Measurements from ENCODE around the gene MANSC4. TPM values are rescaled to one million over a fixed set of nuclear protein-coding genes. Genes with fewer than 3 reads are reported as not detected.

Gene MANSC4
- total and polyA plus RNA-seq, 2 of the 13 experiments (the other 11 are each of a cell fraction or from before 2014, with no cell fraction given) = not detected

DNA sequence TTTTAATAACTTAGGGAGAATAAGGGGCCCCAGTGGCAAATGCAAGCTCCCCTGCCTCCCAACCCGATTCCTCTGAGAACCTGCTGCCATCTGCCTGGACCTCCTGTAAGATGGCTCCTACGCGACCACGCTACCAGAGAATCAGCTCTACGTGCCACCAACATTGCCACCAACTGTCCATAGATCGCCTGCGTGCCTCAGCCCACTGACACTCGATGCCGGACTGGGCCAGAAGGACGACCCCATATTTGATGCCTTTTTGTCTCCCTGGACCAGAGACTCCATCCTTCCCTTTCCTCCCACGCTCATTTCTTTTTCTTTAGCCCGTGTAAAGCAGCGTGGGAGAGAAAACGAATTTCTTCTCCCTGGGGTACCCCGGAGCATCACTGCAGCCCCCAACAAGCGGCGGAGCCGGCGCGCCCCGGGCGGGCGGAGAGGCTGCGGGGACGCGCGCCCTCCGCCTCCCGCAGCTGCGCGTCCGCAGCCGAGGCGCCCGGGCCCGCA lies 568 bp downstream of the MANSC4 start (continued):
- TF ChIP-seq MYNN (CRISPR knock-in tag; IDR thresholded peaks at IDR 0.05; ENCODE audit: low read depth) = no peak
- TF ChIP-seq FOXC1 (CRISPR knock-in tag; IDR thresholded peaks at IDR 0.05; ENCODE audit: borderline replicate concordance) = no peak
- no peak for TF ChIP-seq HDAC1 (CRISPR knock-in tag; IDR thresholded peaks at IDR 0.05)
- no peak for TF ChIP-seq ZNF672 (CRISPR knock-in tag; IDR thresholded peaks at IDR 0.05)
- no peak for TF ChIP-seq ZNF549 (CRISPR knock-in tag; IDR thresholded peaks at IDR 0.05)
- TF ChIP-seq TAF1 (CRISPR knock-in tag; IDR thresholded peaks at IDR 0.05) = no peak; the same call in 1 of the 2 replicates
- TF ChIP-seq, protein P1, sequence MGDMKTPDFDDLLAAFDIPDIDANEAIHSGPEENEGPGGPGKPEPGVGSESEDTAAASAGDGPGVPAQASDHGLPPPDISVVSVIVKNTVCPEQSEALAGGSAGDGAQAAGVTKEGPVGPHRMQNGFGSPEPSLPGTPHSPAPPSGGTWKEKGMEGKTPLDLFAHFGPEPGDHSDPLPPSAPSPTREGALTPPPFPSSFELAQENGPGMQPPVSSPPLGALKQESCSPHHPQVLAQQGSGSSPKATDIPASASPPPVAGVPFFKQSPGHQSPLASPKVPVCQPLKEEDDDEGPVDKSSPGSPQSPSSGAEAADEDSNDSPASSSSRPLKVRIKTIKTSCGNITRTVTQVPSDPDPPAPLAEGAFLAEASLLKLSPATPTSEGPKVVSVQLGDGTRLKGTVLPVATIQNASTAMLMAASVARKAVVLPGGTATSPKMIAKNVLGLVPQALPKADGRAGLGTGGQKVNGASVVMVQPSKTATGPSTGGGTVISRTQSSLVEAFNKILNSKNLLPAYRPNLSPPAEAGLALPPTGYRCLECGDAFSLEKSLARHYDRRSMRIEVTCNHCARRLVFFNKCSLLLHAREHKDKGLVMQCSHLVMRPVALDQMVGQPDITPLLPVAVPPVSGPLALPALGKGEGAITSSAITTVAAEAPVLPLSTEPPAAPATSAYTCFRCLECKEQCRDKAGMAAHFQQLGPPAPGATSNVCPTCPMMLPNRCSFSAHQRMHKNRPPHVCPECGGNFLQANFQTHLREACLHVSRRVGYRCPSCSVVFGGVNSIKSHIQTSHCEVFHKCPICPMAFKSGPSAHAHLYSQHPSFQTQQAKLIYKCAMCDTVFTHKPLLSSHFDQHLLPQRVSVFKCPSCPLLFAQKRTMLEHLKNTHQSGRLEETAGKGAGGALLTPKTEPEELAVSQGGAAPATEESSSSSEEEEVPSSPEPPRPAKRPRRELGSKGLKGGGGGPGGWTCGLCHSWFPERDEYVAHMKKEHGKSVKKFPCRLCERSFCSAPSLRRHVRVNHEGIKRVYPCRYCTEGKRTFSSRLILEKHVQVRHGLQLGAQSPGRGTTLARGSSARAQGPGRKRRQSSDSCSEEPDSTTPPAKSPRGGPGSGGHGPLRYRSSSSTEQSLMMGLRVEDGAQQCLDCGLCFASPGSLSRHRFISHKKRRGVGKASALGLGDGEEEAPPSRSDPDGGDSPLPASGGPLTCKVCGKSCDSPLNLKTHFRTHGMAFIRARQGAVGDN (CRISPR knock-in tag; IDR thresholded peaks at IDR 0.05) = peak; percentile 5; the same call in 1 of the 2 replicates
- TF ChIP-seq DR1 (CRISPR knock-in tag; IDR thresholded peaks at IDR 0.05) = no peak
- TF ChIP-seq ZSCAN30 (CRISPR knock-in tag; IDR thresholded peaks at IDR 0.05) = no peak
- TF ChIP-seq ZNF431 (CRISPR knock-in tag; IDR thresholded peaks at IDR 0.05; ENCODE audit: borderline replicate concordance, low read depth) = peak; percentile 68; the same call in 1 of the 2 replicates
- no peak for TF ChIP-seq ZNF792 (CRISPR knock-in tag; IDR thresholded peaks at IDR 0.05)
- TF ChIP-seq, protein P2, sequence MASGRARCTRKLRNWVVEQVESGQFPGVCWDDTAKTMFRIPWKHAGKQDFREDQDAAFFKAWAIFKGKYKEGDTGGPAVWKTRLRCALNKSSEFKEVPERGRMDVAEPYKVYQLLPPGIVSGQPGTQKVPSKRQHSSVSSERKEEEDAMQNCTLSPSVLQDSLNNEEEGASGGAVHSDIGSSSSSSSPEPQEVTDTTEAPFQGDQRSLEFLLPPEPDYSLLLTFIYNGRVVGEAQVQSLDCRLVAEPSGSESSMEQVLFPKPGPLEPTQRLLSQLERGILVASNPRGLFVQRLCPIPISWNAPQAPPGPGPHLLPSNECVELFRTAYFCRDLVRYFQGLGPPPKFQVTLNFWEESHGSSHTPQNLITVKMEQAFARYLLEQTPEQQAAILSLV (CRISPR knock-in tag; IDR thresholded peaks at IDR 0.05; ENCODE audit: borderline replicate concordance) = 0 out of 2 replicates have a peak, but pooled peaks have one; percentile 21
- TF ChIP-seq ZNF562 (CRISPR knock-in tag; IDR thresholded peaks at IDR 0.05; ENCODE audit: borderline replicate concordance) = no peak
- TF ChIP-seq ZNF430 (CRISPR knock-in tag; IDR thresholded peaks at IDR 0.05) = peak; percentile 43; the same call in 1 of the 2 replicates
- no peak for TF ChIP-seq MED13 (CRISPR knock-in tag; IDR thresholded peaks at IDR 0.05)
- peak; percentile 26; the same call in 1 of the 2 replicates for TF ChIP-seq IRF2 (CRISPR knock-in tag; IDR thresholded peaks at IDR 0.05)
- TF ChIP-seq NFE2L1 (CRISPR knock-in tag; IDR thresholded peaks at IDR 0.05; ENCODE audit: borderline replicate concordance) = no peak
- TF ChIP-seq ZNF605 (CRISPR knock-in tag; IDR thresholded peaks at IDR 0.05) = 0 out of 2 replicates have a peak, but pooled peaks have one; percentile 34
- no peak for TF ChIP-seq NFIC (IDR thresholded peaks at IDR 0.05; ENCODE audit: low read length)
- TF ChIP-seq, protein P3, sequence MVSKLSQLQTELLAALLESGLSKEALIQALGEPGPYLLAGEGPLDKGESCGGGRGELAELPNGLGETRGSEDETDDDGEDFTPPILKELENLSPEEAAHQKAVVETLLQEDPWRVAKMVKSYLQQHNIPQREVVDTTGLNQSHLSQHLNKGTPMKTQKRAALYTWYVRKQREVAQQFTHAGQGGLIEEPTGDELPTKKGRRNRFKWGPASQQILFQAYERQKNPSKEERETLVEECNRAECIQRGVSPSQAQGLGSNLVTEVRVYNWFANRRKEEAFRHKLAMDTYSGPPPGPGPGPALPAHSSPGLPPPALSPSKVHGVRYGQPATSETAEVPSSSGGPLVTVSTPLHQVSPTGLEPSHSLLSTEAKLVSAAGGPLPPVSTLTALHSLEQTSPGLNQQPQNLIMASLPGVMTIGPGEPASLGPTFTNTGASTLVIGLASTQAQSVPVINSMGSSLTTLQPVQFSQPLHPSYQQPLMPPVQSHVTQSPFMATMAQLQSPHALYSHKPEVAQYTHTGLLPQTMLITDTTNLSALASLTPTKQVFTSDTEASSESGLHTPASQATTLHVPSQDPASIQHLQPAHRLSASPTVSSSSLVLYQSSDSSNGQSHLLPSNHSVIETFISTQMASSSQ (IDR thresholded peaks at IDR 0.05; ENCODE audit: low read depth) = no peak
- TF ChIP-seq, protein P3 (CRISPR knock-in tag; IDR thresholded peaks at IDR 0.05; ENCODE audit: borderline replicate concordance) = no peak
